ENCODE measurements around the gene PDX1.
"Not testable (repeated sequence)": the region's sequence is repeated elsewhere in the genome, so short reads cannot be mapped to it uniquely, and the experiment has no call there.

The PDX1 gene

GRCh38 chr13:27959976-27960361 lies 40.2 kb downstream of the PDX1 start:
- no peak for DNase-seq

GRCh38 chr13:27960362-27961226 lies 40.8 kb downstream of the PDX1 start:
- DNase-seq: peak in 1 of 2 experiments; percentile 19

- no peak for DNase-seq
Observed at GRCh38 chr13:27961227-27962085, 41.7 kb downstream of the PDX1 start.

DNA sequence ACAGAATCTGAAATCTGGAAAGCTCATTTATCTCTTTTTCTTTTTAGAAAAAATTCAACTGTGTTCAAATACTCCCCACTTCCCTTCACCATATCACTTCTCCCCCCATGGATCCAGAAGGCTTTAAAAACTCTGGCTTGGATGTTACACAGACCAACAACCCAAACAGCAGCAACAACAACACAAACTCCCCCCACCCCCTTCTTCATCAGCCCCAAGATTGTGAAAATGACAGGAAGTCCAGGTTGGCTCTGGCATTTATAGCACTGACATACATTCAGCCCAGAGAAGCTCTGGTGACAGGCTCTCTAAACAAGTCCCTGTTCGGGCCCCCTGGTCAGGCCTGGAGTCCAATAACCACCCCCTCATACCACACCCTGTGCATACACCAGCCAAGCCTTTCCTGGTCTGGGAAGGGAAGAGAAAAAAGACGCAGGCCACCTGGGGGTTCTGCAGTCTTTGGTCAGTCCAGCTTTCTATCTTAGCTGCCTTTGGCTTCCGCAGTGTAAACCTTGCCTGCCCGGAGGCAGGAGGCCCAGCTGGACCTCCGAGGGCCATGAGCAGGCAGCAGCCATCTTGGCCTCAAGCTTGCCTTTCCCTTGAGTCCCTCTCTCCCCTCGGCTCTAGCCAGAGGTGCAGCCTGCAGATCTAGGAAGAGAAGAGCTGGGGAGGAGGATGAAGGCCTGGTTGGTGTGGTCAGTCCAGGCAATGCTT lies 42.5 kb downstream of the PDX1 start:
- no peak for DNase-seq

GRCh38 chr13:27962982-27963381 lies 43.2 kb downstream of the PDX1 start:
- no peak for DNase-seq

- DNase-seq: no peak
Observed at GRCh38 chr13:27963491-27963890, 43.7 kb downstream of the PDX1 start.

GRCh38 chr13:27964206-27964605 lies 44.4 kb downstream of the PDX1 start:
- DNase-seq: not testable (repeated sequence)

DNA sequence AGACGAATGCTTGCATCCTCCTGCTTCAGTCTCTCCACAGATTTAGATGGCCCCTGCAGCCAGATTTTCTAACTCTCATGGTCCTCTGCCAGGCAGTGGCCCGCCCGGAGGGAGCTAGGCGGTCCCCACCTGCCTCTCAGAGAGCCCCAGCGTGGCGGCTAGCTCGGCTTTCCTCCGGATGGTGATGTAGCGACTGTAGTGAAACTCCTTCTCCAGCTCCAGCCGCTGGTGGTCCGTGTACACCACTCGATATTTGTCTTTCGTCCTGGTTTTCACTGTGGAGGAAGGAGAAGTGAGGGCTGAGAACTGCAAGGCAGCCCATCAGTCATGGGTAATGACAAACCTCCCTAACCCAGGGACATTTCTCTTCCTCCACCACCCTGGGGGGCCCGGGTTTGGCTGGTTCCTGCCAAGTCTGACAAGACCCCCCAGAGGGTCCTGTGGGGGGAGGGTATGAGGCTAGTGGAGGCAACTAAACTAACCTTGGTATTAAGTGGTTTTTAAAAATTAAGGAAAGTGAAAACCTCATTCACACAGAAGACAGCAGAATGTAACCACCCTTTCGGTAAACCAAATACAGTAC lies 45.0 kb downstream of the PDX1 start:
- DNase-seq: no peak

DNA sequence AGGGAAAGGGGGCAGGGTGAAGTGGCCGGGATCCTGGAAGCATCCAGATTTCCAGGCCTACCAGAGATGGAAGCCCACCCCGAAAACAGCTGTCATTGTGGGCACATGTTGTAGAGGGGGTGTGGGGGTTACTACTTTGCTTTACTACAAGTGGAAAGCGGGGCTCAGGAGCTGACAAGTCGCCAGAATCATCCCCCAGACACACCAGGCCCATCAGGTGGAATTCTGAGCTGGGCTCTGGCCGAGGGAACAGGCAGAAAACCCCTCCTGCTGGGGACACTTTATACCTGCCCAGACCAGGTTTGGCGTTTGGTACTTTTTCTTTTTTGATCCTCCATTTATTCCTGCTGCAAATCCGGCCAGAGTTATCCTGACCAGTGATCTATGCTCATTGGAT lies 45.5 kb downstream of the PDX1 start:
- no peak for DNase-seq

GRCh38 chr13:27965740-27966640 lies 46.2 kb downstream of the PDX1 start:
- no peak for DNase-seq

DNA sequence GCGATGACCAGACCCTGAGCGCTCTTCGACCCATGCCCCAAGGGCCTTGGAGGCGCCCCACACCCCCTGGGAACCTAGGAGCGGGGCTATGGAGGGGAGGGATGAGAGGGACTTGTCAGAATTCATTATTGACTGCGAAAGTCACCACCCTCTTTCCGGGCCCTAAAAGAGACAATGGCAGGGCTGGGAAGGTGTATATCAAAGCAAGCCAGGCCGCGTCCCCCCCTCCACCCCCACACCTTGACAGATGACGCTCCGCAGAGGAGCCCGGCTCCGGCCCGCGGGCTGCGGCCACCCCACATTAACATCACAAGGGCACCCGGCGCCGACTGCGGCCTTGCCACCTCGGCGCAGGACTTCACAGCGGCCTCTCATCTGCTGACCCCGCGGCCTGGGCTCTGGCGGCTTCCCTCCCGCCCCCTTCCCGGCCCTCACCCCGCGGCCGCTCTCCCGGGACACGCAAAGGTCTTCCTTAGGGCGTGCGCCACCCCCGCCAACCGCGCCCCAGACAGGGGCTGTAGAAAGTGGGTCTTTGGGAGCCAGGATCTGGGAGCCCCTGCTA lies 46.9 kb downstream of the PDX1 start:
- no peak for DNase-seq

DNA sequence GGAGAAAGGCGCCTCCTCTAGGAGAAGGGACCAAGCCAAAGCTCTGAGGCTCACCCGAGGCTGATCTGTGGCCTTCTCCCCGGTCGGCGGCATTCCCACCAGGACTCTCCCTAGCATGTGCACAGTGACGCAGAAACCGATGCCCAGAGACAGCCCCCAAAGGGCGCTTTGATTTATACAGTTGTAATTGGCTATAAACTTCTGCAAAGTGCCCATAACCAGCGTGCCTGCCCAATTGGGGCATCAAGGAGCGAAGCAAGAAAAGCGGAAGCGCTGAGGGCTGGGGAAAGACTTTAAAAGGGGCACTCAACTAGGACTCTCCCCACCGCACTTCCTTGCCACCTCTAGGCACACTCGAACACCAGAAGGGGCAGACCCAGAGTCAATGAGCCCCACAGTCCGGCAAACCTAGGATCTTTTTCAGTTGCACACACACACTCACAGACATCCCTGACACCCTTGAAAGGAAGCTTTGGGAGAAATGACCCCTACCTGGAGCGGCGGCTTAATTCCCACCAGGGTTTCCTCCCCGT lies 47.5 kb downstream of the PDX1 start:
- DNase-seq: no peak

DNA sequence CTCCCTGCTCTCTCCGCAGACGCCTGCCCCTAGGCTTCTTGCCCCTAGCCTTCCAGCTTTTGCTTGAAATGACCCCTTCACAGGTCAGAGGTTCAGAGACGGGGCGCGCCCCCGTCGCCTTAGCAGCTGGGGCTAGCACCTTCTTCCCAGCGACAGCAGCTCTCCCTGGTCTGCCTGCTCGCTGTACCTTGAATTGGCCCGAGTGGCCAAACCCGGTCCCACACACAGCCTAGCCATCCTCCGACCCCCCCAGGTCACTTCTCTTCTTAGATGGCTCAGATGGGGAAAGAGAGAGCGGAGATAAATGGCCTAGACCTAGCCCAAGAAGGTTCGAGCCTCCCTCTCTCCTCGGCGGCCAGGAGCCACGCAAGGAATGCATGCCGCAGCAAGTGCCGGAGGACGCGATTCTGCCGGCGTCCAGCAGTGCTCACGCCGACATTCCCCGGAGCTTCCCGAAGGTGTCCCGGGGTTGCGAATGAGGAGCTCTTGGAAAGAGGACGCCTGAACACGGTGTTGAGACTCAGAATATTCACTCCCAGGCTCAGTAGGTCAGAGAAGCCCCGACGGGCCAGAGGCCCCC lies 48.0 kb downstream of the PDX1 start:
- no peak for DNase-seq

GRCh38 chr13:27968316-27969081 lies 48.7 kb downstream of the PDX1 start:
- no peak for DNase-seq

DNA sequence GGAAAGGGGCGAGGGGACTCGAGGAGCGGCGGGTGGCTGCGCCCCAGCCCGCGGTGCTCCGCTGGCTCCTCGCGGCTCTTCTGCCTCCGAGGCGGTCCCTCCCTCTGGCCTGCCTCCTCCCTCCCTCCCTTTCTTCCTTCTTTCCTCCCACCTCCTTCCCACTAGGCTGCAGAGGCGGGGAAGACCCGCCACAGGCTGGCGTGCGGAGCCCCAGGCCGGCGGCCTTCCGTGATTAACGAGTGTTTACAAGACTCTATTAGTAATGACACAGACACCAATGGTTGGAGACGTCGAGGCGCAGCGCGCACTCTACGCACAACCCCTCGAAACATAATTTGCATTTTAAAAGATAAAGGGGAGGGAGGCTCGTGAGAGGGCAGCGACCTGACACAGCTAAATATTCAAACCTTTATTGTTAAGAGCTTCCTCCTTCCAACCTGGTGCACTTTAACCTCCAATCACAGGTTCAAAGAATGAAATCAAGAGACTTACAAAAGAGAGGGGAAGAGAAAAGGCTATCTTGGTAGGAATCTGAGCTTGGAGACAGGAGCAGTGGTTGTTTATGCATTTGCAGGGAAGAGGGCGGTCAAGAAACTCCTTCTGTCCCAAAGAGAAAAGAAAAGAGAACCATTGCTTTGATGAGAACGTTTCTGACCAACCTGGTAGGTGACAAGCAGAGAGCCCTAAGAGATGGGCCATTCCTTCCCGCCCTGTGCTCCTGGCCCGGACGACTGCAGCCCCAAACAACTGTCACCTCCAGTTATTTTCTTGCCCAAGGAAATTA lies 49.5 kb downstream of the PDX1 start, which contains the start of gene CDX2:
Gene CDX2, minus strand, starts transcription at position 234 of the 784 bp plus-strand sequence. CDS start 309 bp downstream, outside the sequence.
- DNase-seq: no peak

- DNase-seq: no peak
Observed at GRCh38 chr13:27969866-27970229, 50.0 kb downstream of the PDX1 start.

DNA sequence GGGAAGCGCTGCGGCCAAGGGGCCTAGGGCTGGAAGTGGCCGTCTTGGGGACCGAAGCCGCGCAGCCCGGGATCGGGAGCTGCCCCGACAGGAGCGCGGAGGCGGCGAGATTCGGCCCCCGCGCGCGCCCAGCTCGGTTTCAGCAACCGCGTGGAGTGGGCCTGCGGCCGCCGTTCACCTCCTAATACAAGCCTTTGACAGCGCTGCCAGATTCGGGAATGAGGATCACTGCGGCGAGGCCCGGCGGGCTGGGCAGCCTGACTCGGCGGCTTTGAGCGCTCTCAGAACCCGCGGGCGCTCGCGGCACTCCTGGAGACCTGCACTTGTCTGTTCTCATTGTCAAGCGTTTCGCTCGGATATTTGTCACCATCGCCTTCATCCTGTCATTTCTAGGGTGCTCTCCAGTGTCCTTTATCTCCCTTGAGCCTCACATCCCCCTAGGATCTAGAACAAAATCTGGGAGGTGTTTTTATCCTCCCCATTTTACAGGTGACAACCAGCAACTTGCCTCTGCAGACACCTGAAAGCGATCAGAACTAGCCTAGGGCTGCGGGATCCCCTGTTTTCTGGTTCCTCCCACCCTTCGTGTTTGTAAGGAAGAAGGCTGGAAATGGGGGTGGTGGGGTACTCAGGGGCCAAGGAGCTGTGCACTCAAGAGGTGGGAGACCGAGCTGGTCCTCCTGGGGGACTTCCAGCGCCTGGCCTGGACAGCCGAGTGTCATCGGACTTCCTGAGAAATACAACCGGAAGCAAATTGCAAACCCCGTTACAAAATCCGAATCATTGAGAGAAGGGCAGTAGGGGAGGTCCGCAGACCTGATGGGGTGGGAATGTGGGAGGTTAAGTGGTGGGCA lies 50.8 kb downstream of the PDX1 start:
- DNase-seq: no peak

DNA sequence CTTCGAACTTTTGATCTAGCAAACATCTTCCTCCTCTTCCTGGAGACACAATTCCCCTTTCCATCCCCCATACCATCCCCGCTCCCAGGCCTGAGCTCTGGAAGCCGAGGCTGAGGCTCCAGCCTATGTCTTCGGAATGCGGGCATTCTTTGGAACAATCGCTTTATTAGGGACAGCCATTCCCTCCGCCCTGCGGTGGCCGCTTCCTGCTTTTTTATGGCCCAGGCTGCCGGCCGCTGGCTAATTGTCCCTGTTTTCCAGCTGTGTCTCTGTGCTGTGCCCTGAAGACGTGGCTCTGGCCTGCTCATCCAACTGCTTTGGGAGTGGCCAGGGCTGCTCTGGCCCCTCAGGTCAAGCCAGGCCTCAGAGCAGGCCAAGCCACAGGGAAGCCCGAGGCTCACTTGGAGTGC lies 51.4 kb downstream of the PDX1 start:
- DNase-seq: no peak
